Hypothalamus (tissue), 51 donors: ENCODE data around the gene INPP4B.
A peak's percentile ranks its signal among the peaks of the same experiment; 100 is the strongest.

ENCODE experiments used
- DNase-seq, 51 donors: peaks; one replicate each; lab custom pipeline; 2025; lab: John Stamatoyannopoulos, UW

INPP4B gene

GRCh38 chr4:142202404-142203332, 643.4 kb downstream of the INPP4B start:
- DNase-seq, result no peak

DNA sequence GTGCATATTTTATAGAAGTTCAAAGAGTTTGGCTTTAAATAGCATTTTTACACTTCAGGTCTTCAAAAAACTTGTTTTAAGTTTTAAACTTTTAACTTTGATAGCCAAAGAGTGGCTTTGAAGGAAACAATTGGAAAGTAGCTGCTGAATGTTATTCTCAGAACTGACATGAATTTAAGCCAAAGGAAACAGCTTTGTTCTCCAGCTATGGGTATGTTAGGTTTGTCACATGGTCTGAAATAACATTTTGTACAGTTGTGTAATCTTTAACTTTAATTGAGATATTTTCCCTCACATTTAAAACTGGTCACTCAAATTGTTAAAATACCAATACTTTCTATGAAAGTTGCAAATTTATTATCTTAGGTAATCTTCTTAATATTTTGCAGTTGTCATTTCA, 645.1 kb downstream of the INPP4B start:
- no peak for DNase-seq

DNA sequence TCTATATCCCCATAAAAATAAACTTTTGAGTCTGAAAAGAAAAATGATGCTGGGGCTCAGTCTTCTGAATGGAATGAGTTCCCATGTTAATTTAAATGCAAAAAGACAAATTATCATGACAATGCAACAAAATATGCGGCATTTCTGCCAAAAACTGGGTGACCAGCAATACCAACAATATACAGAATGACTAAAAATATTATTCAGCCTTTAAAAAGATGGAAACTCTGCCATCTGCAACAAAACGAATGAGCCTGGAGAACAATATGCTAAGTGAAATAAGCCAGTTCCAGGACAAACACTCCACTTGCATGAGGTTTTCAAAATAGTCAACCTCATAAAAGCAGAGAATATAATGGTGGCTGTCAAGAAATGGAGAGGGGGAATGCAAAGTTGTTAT, 651.2 kb downstream of the INPP4B start:
- no peak for DNase-seq

DNA sequence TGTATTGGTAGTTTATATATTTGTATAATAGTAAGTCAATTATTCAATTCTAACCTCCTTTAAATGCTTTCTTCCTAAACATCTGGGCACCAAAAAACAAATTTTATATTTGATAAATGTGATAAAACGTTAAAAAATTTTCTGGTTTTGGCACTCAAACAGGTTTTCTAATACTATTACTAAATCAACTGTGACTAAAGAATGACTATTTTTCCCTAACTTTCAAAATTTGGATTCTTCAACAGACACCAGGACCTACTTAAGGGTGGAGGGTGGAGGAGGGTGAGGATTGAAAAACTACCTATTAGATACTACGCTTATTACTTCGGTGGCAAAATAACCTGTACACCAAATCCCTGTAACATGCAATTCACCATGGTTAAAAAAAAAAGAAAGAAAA, 654.2 kb downstream of the INPP4B start:
- DNase-seq, result no peak

DNA sequence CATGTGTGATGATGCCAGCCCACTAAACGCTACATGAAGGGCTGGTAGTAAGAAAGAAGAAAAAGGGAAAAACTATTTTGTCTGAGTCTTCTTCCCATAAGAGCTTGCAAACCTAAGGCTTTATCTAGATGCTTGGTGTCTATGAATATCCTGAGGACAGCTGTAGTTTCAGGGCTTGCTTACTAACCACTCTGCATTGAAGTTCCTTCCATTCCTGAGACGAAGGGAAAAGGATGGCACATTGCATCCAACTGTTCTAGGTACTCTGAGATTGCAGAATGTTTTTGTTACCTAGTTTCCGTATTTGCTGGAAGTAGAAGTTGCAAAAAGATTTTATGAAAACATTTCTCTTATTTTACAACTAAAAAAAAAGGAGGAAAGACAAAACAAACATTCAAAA, 665.1 kb downstream of the INPP4B start:
- DNase-seq, result no peak

GRCh38 chr4:142169216-142169615, 676.9 kb downstream of the INPP4B start:
- no peak for DNase-seq

- DNase-seq, result no peak
Measured at GRCh38 chr4:142168181-142168580, 677.9 kb downstream of the INPP4B start.

- no peak for DNase-seq
Measured at GRCh38 chr4:142164767-142165500, 681.2 kb downstream of the INPP4B start.

DNA sequence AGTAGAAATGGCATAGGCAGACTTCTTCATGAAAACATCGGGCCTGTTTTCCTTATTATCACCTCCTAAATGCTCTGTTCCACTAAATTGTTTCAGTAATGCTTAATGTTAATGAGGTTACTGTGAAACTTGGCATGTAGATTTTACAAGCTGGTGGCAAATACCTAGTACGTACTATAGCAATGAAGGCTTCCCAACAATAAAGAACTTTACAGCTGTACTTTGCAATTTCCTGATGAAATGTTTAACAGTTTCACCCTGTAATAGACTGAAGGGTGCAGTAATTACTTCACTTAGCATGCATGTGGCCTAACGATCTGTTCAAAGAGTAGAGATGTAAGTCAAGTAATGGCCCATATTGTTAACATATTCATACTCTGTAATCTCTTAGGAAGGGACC, 685.0 kb downstream of the INPP4B start:
- no peak for DNase-seq

GRCh38 chr4:142160509-142160908, 685.6 kb downstream of the INPP4B start:
- DNase-seq, result no peak

GRCh38 chr4:142158980-142159379, 687.1 kb downstream of the INPP4B start:
- DNase-seq, result no peak

- no peak for DNase-seq
Measured at GRCh38 chr4:142156256-142156655, 689.8 kb downstream of the INPP4B start.

DNA sequence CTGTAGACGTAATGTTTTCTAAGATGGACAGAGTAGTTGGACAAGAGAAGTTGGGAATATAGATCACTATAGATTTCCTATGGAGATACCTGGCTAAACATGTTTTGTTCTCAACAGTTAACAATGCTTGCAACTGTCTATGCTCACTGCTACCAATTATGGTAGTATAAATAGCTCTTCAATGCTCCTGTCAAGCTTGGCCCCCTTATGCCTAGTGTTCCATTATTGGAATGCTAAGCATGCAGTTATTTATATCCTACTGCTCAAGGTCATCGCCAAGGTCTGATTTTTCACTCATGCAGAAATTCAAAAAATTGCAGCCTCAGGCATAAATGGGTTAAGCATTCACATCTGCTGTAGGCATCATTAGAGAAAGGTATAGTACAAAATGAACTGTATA, 690.8 kb downstream of the INPP4B start:
- no peak for DNase-seq

- DNase-seq, result no peak
Measured at GRCh38 chr4:142150483-142150882, 695.6 kb downstream of the INPP4B start.

- DNase-seq, result no peak
Measured at GRCh38 chr4:142144813-142145212, 701.3 kb downstream of the INPP4B start.

GRCh38 chr4:142142366-142143054, 703.6 kb downstream of the INPP4B start:
- DNase-seq, result no peak

GRCh38 chr4:142141224-142141623, 704.9 kb downstream of the INPP4B start:
- DNase-seq, result no peak

DNA sequence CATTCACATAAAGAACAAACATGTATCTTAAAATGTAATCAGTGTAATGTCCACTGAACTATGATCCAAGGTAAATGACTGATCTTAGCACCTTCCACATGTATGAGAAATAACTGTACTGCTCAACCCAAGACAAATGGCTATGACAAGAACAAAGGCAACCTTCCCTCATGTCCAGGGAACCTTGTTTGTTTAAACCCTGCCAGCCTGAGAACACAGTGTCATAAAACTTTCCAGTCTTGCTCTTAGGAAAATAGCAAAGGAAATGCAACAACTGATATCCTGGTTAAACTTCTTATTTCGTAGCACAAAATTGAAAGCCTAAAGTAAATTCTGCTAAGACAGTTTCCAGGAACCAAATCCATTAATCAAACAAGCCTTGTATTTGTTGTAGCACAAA, 715.4 kb downstream of the INPP4B start:
- no peak for DNase-seq

- no peak for DNase-seq
Measured at GRCh38 chr4:142129931-142130330, 716.2 kb downstream of the INPP4B start.

DNA sequence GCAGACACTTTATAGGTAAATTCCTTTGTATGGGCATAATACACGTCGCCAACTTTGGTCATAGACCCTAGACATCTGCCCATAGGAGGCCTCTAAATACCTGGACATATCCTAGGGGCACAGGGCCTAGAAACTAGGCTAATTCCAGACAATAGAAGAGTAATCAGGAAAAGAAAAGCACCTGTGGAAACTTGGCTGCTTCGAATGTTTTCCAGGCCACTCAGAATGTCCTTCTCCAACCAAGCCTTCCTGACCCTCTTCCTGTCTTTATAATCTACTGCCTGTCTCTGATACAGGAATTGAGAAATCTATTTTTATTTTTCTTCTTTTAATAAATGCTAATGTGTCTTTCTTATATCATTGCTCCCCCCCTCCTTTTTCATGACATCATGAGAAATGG, 716.6 kb downstream of the INPP4B start:
- no peak for DNase-seq

- peak in 4 of 51 donors; percentile 1 to 12 (median 2) for DNase-seq
Measured at GRCh38 chr4:142128529-142128928, 717.6 kb downstream of the INPP4B start.
